ENCODE results near the gene OR52R1. TPM values are rescaled to one million over a fixed set of nuclear protein-coding genes. Genes with fewer than 3 reads are reported as not detected.
"Not testable (repeated sequence)": the region's sequence is repeated elsewhere in the genome, so short reads cannot be mapped to it uniquely, and the experiment has no call there.

The OR52R1 gene
- total and polyA plus RNA-seq, 10 of the 15 experiments (the other 5 are each of a cell fraction or from before 2014, with no cell fraction given): not detected

DNA sequence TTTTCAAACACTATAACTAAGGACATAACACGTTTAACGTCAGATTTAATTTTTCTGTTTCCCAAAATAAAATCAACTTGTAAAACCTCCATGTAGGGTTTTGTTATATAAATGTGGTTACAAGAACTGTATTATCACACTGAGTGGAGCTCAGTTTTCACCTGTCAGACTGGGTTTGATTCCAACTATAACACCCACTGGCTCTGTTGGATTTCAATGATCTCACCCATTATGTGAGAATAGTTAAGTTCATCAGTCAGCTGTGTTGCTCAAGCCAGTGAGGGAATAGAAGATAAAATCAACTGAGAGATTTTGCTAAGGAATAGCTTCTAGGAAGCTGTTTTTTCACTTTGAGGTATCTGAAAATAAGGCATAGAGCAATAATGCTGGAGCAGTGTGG, 5.1 kb upstream of the OR52R1 start:
- CTCF ChIA-PET: no interaction called here
- RAD21 ChIA-PET (ENCODE audit: unreplicated experiment): no interaction called here
- in situ Hi-C loops (cut with MboI): no loop called here
- Histone ChIP-seq H3K9me3 (replicated peaks; ENCODE audit: control insufficient read depth, insufficient read depth, low read length) (no peaks in the 10 kb centered on the region), H3K4me3 (no peak overlapping the region), H4K20me1 (ENCODE audit: control insufficient read depth, insufficient read depth) (no peaks in the 10 kb centered on the region), H3K27me3 (replicated peaks in 1 of 2; ENCODE audit: control insufficient read depth in 2 of 2, insufficient read depth in 2 of 2, low read length in 1 of 2) (no peaks in the 10 kb centered on the region), H3K4me1 (ENCODE audit: control insufficient read depth, insufficient read depth, low read length) (no peaks in the 10 kb centered on the region), H3K9ac (ENCODE audit: control insufficient read depth, insufficient read depth, low read length) (no peak overlapping the region), H2AFZ (ENCODE audit: control insufficient read depth, low read depth, low read length) (no peak overlapping the region), H3K36me3 (ENCODE audit: control insufficient read depth in 2 of 2, insufficient read depth in 2 of 2, low read length in 1 of 2) (no peaks in the 10 kb centered on the region), H3K79me2 (ENCODE audit: control insufficient read depth, insufficient read depth, low read length) (no peaks in the 10 kb centered on the region), H3K4me2 (ENCODE audit: control insufficient read depth, insufficient read depth) (no peak overlapping the region), H3K27ac (ENCODE audit: control insufficient read depth, insufficient read depth) (no peak overlapping the region)
- no peak for FAIRE-seq
- 79% methylated on average over 2 of the region's 2 CpGs for WGBS (ENCODE audit: insufficient coverage, insufficient replicate concordance, low lambda C conversion rate, missing lambda C conversion rate)
- DNase-seq (ENCODE audit: low read depth, low spot score): no peak
- no TSS peak for BruUV-seq (replicated peaks)
- TF ChIP-seq MEF2B (IDR thresholded peaks at IDR 0.05; ENCODE audit: partially characterized antibody, poor library complexity, severe bottlenecking) (no peak), SUZ12 (IDR thresholded peaks at IDR 0.05; ENCODE audit: unreplicated experiment) (no peak), SPI1 (IDR thresholded peaks at IDR 0.05; ENCODE audit: borderline replicate concordance, insufficient read depth, low read depth, low read length) (no peak), EED (IDR thresholded peaks at IDR 0.05; ENCODE audit: low read depth) (no peak)
- no peak for ATAC-seq
- intact Hi-C loops (cut with micrococcal nuclease; ENCODE audit: unreplicated experiment): no loop called here
- SMC1A ChIA-PET (ENCODE audit: uncharacterized antibody, unreplicated experiment): no interaction called here
- POLR2A ChIA-PET: no interaction called here

DNA sequence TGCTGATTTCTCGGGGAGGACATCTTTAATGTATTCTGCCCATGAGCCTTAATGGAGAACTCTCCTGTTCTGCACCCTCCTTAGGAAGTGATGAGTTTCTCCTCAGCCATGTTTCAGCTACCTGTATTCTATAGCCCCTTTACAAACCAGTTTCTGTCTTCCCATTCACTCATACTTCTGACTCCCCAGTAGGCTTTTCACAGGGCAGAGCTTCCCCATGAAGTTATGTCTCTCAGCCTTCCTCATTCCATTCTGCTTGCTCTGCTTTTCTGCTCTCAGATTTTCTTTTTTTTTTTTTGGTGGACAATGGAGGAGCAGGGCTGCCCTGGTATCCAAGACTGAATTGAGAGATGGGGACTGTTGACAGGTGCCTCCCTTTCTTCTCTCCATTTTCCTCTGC, 4.3 kb upstream of the OR52R1 start:
- Histone ChIP-seq H3K4me2 (ENCODE audit: control insufficient read depth, insufficient read depth) (no peak overlapping the region), H3K27ac (ENCODE audit: control insufficient read depth, insufficient read depth) (no peak overlapping the region), H3K9ac (ENCODE audit: control insufficient read depth, insufficient read depth, low read length) (no peak overlapping the region), H3K9me3 (replicated peaks; ENCODE audit: control insufficient read depth, insufficient read depth, low read length) (no peaks in the 10 kb centered on the region), H3K4me1 (ENCODE audit: control insufficient read depth, insufficient read depth, low read length) (no peaks in the 10 kb centered on the region), H3K4me3 (no peak overlapping the region), H4K20me1 (ENCODE audit: control insufficient read depth, insufficient read depth) (no peaks in the 10 kb centered on the region), H3K27me3 (replicated peaks in 1 of 2; ENCODE audit: control insufficient read depth in 2 of 2, insufficient read depth in 2 of 2, low read length in 1 of 2) (no peaks in the 10 kb centered on the region), H3K79me2 (ENCODE audit: control insufficient read depth, insufficient read depth, low read length) (no peaks in the 10 kb centered on the region), H2AFZ (ENCODE audit: control insufficient read depth, low read depth, low read length) (no peak overlapping the region), H3K36me3 (ENCODE audit: control insufficient read depth in 2 of 2, insufficient read depth in 2 of 2, low read length in 1 of 2) (no peaks in the 10 kb centered on the region)
- ChIA-PET CTCF (no interaction called here), RAD21 (ENCODE audit: unreplicated experiment) (no interaction called here), POLR2A (no interaction called here), SMC1A (ENCODE audit: uncharacterized antibody, unreplicated experiment) (no interaction called here)
- WGBS (ENCODE audit: insufficient coverage, insufficient replicate concordance, low lambda C conversion rate, missing lambda C conversion rate): 0% methylated on average over 1 of the region's 1 CpG
- in situ Hi-C loops (cut with MboI): no loop called here
- FAIRE-seq (no peak), ATAC-seq (no peak), DNase-seq (ENCODE audit: low read depth, low spot score) (no peak)
- intact Hi-C loops (cut with micrococcal nuclease; ENCODE audit: unreplicated experiment): no loop called here
- no TSS peak for BruUV-seq (replicated peaks)
- TF ChIP-seq EGR1 (IDR thresholded peaks at IDR 0.05; ENCODE audit: borderline replicate concordance in 1 of 2, low read depth in 2 of 2, low read length in 2 of 2) (no peak), BMI1 (IDR thresholded peaks at IDR 0.05; ENCODE audit: borderline replicate concordance) (no peak), ZSCAN29 (IDR thresholded peaks at IDR 0.05) (no peak), JUND (IDR thresholded peaks at IDR 0.05; ENCODE audit: low read depth, low read length) (no peak), HDAC6 (IDR thresholded peaks at IDR 0.05; ENCODE audit: unreplicated experiment) (no peak), HCFC1 (IDR thresholded peaks at IDR 0.05; ENCODE audit: low read length) (no peak), NFYA (IDR thresholded peaks at IDR 0.05; ENCODE audit: borderline replicate concordance, low read depth, low read length) (no peak), ESRRA (IDR thresholded peaks at IDR 0.05; ENCODE audit: low read length) (no peak), MEF2B (IDR thresholded peaks at IDR 0.05; ENCODE audit: partially characterized antibody, poor library complexity, severe bottlenecking) (no peak)

DNA sequence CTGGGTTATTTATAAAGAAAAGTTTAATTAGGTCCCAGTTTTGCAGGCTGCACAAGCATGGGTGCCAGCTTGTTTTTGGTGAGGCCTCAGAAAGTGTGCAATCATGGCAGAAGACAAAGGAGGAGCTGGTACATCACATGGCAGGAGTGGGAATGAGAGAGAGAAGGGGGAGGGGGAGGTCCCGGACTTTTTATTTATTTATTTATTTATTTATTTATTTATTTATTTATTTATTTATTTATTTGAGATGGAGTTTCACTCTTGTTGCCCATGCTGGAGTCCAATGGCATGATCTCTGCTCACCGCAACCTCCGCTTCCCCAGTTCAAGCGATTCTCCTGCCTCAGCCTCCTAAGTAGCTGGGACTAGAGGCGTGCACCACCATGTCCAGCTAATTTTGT, 2.9 kb downstream of the OR52R1 start:
- CTCF ChIA-PET: not testable (repeated sequence)

More for the DNA sequence above, 2.9 kb downstream of the OR52R1 start:
- H2AFZ ChIP-seq (ENCODE audit: control insufficient read depth, low read depth, low read length); DNase-seq (ENCODE audit: low read depth, low spot score); H3K36me3 ChIP-seq (ENCODE audit: control insufficient read depth in 2 of 2, insufficient read depth in 2 of 2, low read length in 1 of 2); H3K4me3 ChIP-seq; H3K9ac ChIP-seq (ENCODE audit: control insufficient read depth, insufficient read depth, low read length); H4K20me1 ChIP-seq (ENCODE audit: control insufficient read depth, insufficient read depth); H3K27me3 ChIP-seq (replicated peaks in 1 of 2; ENCODE audit: control insufficient read depth in 2 of 2, insufficient read depth in 2 of 2, low read length in 1 of 2); SMC1A ChIA-PET (ENCODE audit: uncharacterized antibody, unreplicated experiment); in situ Hi-C loops (cut with MboI); H3K9me3 ChIP-seq (replicated peaks; ENCODE audit: control insufficient read depth, insufficient read depth, low read length); BruUV-seq (replicated peaks); H3K4me1 ChIP-seq (ENCODE audit: control insufficient read depth, insufficient read depth, low read length); POLR2A ChIA-PET; FAIRE-seq; ATAC-seq; H3K4me2 ChIP-seq (ENCODE audit: control insufficient read depth, insufficient read depth); RAD21 ChIA-PET (ENCODE audit: unreplicated experiment); H3K27ac ChIP-seq (ENCODE audit: control insufficient read depth, insufficient read depth); intact Hi-C loops (cut with micrococcal nuclease; ENCODE audit: unreplicated experiment); H3K79me2 ChIP-seq (ENCODE audit: control insufficient read depth, insufficient read depth, low read length): not testable (repeated sequence)
- WGBS (ENCODE audit: insufficient coverage, insufficient replicate concordance, low lambda C conversion rate, missing lambda C conversion rate): 54% methylated on average over 3 of the region's 5 CpGs
